Stimulated activated CD4-positive, alpha-beta T cell treated with anti-CD3 and anti-CD28 coated beads, Interleukin-1b, Interleukin-23, amount 100 ng/mL, for 24 hours (primary cell): ENCODE results near the gene FAM222A.

Source experiments
- DNase-seq, 4 experiments: peaks; one replicate each; pipeline ENCODE4 v3.0.0-alpha.2; 2020; ENCODE audit warnings: low read depth in 4 of 4, low spot score in 1 of 4

Gene FAM222A

GRCh38 chr12:109793826-109794501, 80.3 kb downstream of the FAM222A start:
- no peak for DNase-seq

DNA sequence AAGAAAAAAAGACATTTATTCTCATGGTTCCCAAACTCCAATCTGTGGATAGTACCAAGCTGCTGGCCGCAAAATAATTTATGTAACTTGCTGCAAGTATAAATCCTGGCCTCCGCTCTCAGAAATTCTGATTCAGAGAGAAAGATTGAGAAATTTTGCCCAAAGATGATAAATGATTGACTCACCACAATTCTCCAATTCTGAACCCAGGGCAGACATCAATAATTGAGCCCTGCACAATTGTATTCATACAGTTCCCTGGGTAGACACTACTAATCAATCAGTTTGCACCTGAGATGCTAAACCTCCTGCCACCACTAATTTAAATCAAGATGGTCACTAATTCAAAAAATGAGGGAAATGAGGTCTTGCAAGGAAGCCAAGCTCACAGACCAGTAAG, 81.4 kb downstream of the FAM222A start:
- DNase-seq = no peak

- no peak for DNase-seq
Observed at GRCh38 chr12:109796057-109796456, 82.4 kb downstream of the FAM222A start.

- DNase-seq = no peak
Observed at GRCh38 chr12:109797905-109798669, 84.5 kb downstream of the FAM222A start.

- DNase-seq = no peak
Observed at GRCh38 chr12:109798691-109799090, 85.1 kb downstream of the FAM222A start.

GRCh38 chr12:109800536-109800935, 86.9 kb downstream of the FAM222A start:
- no peak for DNase-seq

DNA sequence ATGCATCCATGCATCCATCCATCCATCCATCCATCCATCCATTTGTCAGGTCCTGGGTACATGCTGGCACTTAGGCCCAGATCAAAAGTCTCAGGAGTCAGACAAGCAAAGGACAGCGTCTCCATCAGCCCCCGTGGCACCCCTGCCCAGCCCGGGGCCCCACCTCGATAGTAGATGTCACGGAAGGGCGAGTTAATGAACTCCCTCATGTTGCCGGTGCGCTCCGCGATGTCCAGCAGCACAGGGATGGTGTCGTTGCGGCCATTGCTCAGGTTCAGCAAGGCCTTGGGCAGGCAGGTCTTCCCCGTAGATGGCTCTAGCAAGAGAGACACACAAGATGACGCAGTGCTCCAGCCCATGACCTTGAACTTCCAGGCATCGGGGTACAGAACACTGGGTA, 89.2 kb downstream of the FAM222A start:
- no peak for DNase-seq

GRCh38 chr12:109803678-109804077, 90.1 kb downstream of the FAM222A start:
- no peak for DNase-seq

- peak; percentile 19 to 50 (median 36) for DNase-seq
Observed at GRCh38 chr12:109804820-109805761, 91.5 kb downstream of the FAM222A start.

GRCh38 chr12:109807954-109808643, 94.5 kb downstream of the FAM222A start:
- DNase-seq = no peak

- no peak for DNase-seq
Observed at GRCh38 chr12:109808876-109809646, 95.4 kb downstream of the FAM222A start.

DNA sequence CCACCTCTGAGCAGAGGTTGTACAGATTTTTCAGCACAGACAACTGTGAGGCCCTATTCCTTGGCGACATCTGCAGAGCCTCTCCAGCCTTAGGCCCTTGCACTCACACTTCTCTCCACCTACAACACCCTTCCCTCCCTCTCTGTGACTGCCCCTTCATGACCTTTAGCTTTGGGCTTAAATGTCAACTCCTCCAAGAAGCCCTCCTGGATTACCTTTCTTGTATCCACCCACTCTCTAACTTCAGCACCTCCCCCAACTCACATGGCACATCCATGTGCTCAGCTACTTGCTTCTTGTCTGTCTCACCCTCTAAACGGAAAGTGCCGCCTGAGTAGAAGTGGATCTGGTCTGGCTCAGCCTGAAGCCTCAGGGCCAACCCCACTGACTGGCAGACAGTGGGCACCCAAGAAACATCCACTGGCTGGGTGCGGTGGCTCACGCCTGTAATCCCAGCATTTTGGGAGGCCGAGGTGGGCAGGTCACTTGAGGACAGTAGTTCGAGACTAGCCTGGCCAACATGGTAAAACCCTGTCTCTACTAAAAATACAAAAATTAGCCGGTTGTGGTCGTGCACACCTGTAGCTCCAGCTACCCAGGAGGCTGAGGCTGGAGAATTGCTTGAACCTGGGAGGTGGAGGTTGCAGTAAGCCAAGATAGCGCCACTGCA, 97.5 kb downstream of the FAM222A start:
- no peak for DNase-seq

DNA sequence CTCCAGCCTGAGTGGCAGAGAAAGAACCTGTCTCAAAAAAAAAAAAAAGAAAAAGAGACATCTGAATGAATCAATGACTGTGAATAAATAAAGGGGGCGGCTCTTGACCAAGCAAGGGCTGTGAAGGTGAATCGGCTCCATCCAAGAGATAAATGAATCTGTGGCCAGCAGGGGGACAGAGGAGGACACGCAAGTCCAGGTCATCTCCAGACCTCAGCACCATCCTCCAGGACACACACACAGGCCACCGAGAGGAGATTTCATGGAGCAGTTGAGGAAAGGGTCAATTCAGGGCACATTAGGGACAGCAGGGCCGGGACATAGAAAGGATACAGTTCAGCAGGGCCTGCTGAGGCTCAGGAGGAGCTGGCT, 98.0 kb downstream of the FAM222A start:
- DNase-seq = no peak

- DNase-seq = no peak
Observed at GRCh38 chr12:109813810-109814416, 100.3 kb downstream of the FAM222A start.

DNA sequence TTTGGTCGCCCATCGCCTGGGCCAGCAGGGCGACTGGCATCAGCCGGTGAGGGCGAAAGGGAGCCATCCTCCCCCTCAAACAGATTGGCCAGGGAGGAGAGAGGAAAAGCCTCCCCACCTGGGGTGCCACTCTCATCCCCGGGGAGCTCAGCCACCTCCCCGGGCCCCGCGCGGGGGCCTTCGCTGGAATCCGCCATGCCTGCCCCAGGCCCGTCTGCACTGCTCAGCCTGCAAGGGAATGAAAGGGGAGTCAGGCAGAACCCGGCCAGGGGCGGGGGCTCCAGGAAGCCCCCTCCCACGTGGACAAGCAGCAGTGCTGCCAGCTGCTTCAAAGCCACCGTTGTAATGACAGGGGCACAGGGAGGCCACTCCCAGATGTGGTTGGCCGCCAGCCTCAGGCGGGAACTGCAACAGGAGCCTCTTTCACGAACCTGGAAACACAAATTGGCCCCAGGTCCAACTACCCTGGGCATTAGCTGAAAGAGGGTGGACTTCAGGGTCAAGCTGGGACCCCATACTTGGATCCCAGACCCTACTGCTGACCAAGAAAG, 101.0 kb downstream of the FAM222A start:
- no peak for DNase-seq

DNA sequence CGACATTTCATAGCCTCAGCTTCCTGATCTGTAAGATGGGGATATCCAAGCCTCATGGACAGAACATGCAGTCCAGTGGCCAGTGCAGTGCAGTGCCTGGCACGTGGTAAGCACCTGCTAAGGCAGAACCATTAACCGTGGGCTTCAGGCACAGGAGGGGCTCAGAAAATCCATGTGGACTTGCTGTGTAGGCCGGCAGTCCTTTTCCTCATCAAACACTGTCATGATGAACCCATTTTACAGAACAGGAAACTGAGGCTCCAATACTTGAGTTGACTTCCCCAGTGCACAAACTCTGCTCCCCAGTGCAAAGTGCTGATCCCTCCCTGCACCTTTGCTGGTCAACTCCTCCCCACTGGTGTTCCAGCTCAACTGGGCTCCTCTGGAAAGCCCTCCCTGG, 101.6 kb downstream of the FAM222A start:
- no peak for DNase-seq

DNA sequence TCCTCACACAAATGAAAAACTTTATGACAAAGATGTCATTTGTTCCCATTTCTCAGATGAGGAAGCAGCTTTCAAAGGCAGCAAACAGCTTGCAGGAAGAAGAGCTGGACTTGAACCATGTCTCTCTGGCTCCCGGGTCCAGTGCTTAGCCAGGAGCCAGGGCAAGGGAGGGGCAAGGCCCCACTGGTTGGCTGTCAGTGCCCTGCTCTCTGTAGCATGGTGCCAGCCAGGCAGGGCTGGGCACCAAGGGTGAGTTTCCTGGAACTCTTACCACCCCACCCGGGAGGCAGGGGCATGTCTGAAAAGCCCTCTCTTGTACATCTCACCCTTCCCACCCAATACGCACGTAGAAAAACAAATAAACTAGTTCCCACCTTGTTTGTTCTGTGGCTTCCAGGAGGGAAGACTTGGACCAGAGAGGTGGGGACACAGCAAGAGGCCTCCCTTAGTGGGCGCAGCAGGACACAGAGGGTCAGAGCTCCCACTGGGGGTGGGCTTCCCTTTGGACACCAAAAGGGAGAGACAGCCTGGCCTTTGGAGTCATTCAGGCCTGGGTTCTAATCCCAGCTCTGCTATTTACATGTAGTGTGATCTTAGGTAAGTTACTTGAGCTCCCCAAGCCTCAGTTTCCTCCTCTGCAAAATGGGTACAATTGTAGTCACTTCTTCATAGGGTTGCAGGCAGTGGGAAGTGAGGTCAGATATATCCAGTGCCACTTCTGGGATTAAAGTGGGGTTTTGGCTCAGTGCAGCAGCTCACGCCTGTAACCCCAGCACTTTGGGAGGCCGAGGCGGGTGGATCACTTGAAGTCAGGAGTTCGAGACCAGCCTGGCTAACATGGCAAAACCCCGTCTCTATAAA, 102.4 kb downstream of the FAM222A start:
- DNase-seq = no peak

GRCh38 chr12:109816870-109817269, 103.2 kb downstream of the FAM222A start:
- no peak for DNase-seq
